Brain pericyte (primary cell): ENCODE measurements around the gene VGLL3.
"Not testable (repeated sequence)": the region's sequence is repeated elsewhere in the genome, so short reads cannot be mapped to it uniquely, and the experiment has no call there.

Experiments
- DNase-seq: peaks from one replicate; pipeline ENCODE4 v3.0.0-alpha.2; 2012; ENCODE audit warnings: low read depth, low spot score

VGLL3 gene

GRCh38 chr3:86989611-86990010 lies 1.3 kb downstream of the VGLL3 start:
- no peak for DNase-seq

GRCh38 chr3:86989006-86989405 lies 1.9 kb downstream of the VGLL3 start:
- DNase-seq, result no peak

GRCh38 chr3:86988235-86988634 lies 2.7 kb downstream of the VGLL3 start:
- no peak for DNase-seq

GRCh38 chr3:86987421-86987715 lies 3.6 kb downstream of the VGLL3 start:
- no peak for DNase-seq

- DNase-seq, result no peak
These were observed 4.1 kb downstream of the VGLL3 start for GRCh38 chr3:86986671-86987420.

GRCh38 chr3:86985181-86985826 lies 5.6 kb downstream of the VGLL3 start:
- DNase-seq, result no peak

- DNase-seq, result no peak
These were observed 6.7 kb downstream of the VGLL3 start for GRCh38 chr3:86984271-86984670.

GRCh38 chr3:86982883-86983282 lies 8.1 kb downstream of the VGLL3 start:
- DNase-seq, result no peak

GRCh38 chr3:86978111-86978551 lies 12.8 kb downstream of the VGLL3 start:
- no peak for DNase-seq

GRCh38 chr3:86976219-86976618 lies 14.7 kb downstream of the VGLL3 start:
- no peak for DNase-seq

GRCh38 chr3:86974177-86974576 lies 16.8 kb downstream of the VGLL3 start:
- not testable (repeated sequence) for DNase-seq

- peak; percentile 71 for DNase-seq
These were observed 17.5 kb downstream of the VGLL3 start for GRCh38 chr3:86973440-86973839.

GRCh38 chr3:86969500-86970189 lies 21.3 kb downstream of the VGLL3 start:
- no peak for DNase-seq

- no peak for DNase-seq
These were observed 22.6 kb downstream of the VGLL3 start for GRCh38 chr3:86968244-86968932.

GRCh38 chr3:86967062-86967461 lies 23.9 kb downstream of the VGLL3 start:
- DNase-seq, result no peak

- no peak for DNase-seq
These were observed 25.8 kb downstream of the VGLL3 start for GRCh38 chr3:86965166-86965565.

GRCh38 chr3:86963611-86964010 lies 27.3 kb downstream of the VGLL3 start:
- DNase-seq, result no peak

GRCh38 chr3:86961297-86961696 lies 29.7 kb downstream of the VGLL3 start:
- no peak for DNase-seq

- no peak for DNase-seq
These were observed 30.4 kb downstream of the VGLL3 start for GRCh38 chr3:86960550-86960949.

- DNase-seq, result no peak
These were observed 32.4 kb downstream of the VGLL3 start for GRCh38 chr3:86958534-86958933.

- no peak for DNase-seq
These were observed 36.2 kb downstream of the VGLL3 start for GRCh38 chr3:86954747-86955146.

- DNase-seq, result no peak
These were observed 36.7 kb downstream of the VGLL3 start for GRCh38 chr3:86954226-86954625.
